Endodermal cell (in vitro differentiated cells): ENCODE data around the gene PALLD. TPM values are rescaled to one million over a fixed set of nuclear protein-coding genes. Genes with fewer than 3 reads are reported as not detected.

Source experiments
- DNase-seq: peaks from one replicate; pipeline ENCODE4 v3.0.0-alpha.2; 2017
- H3K27ac ChIP-seq: 2 replicates; pipeline ENCODE4 v1.5.1; 2013; ENCODE audit warnings: mild to moderate bottlenecking, low read depth, low read length, moderate library complexity
- H3K27me3 ChIP-seq: 2 replicates; pipeline ENCODE4 v1.6.1; 2013; ENCODE audit warnings: mild to moderate bottlenecking, low read length, moderate library complexity; ENCODE audit not compliant: insufficient read depth, control insufficient read depth, poor library complexity, severe bottlenecking
- H3K36me3 ChIP-seq: 2 replicates; pipeline ENCODE4 v1.7.0; 2013; ENCODE audit warnings: mild to moderate bottlenecking, low read length, moderate library complexity; ENCODE audit not compliant: control insufficient read depth, insufficient read depth
- H3K4me1 ChIP-seq: one replicate; pipeline ENCODE4 v1.7.0; 2013; ENCODE audit warnings: low read length; ENCODE audit not compliant: control insufficient read depth, insufficient read depth
- H3K4me3 ChIP-seq: 2 replicates; pipeline ENCODE4 v1.5.1; 2013; ENCODE audit warnings: mild to moderate bottlenecking, low read length, moderate library complexity
- H3K9ac ChIP-seq: 2 replicates; pipeline ENCODE4 v1.6.1; 2013; ENCODE audit warnings: mild to moderate bottlenecking, low read length, moderate library complexity; ENCODE audit not compliant: poor library complexity, severe bottlenecking; ENCODE audit errors: extremely low read depth
- H3K9me3 ChIP-seq: 2 replicates; pipeline ENCODE4 v1.6.1; 2013; ENCODE audit warnings: mild to moderate bottlenecking, low read length, moderate library complexity; ENCODE audit not compliant: control insufficient read depth
- H3K27ac Mint-ChIP-seq: 2 replicates; pipeline ENCODE4 v1.8.0; 2020; ENCODE audit warnings: mixed read lengths
- H3K27me3 Mint-ChIP-seq: 2 replicates; pipeline ENCODE4 v1.8.0; 2021; ENCODE audit warnings: mild to moderate bottlenecking, mixed read lengths; ENCODE audit not compliant: insufficient read depth
- H3K36me3 Mint-ChIP-seq: 2 replicates; pipeline ENCODE4 v1.8.0; 2020; ENCODE audit warnings: low read depth, mixed read lengths
- H3K4me1 Mint-ChIP-seq: 2 replicates; pipeline ENCODE4 v1.8.0; 2020; ENCODE audit warnings: mixed read lengths
- H3K4me3 Mint-ChIP-seq: 2 replicates; pipeline ENCODE4 v1.8.0; 2020; ENCODE audit warnings: mild to moderate bottlenecking, moderate library complexity, mixed read lengths
- H3K9me3 Mint-ChIP-seq: 2 replicates; pipeline ENCODE4 v1.8.0; 2020; ENCODE audit warnings: mild to moderate bottlenecking, mixed read lengths
- WGBS, 2 experiments: methylation state at CpG; one replicate each; pipeline versions ENCODE4 v1.1.5 to v1.1.7; 2013; ENCODE audit warnings: missing lambda C conversion rate in 2 of 2, mixed read lengths in 1 of 2; ENCODE audit not compliant: insufficient coverage in 1 of 2, insufficient read length in 1 of 2; 5-methylcytosine and 5-hydroxymethylcytosine counted together
- total RNA-seq, 2 donors: library from RNA; stranded (reverse); fragmentation: NEBNext Ultra II Directional in 1 of 2; extraction: Animal tissue kit (Norgen Biotek cat#: 25700) in 1 of 2; gene quantifications; 2 replicates in 1 of 2; 3 replicates in 1 of 2; pipeline ENCODE4 v1.2.1, GENCODE V29; 2021
- TF ChIP-seq, protein P1 (sequence below): fragments of 200-600 bp; sonication (generic); conservative IDR thresholded peaks from 2 replicates; pipeline ENCODE4 v1.5.0; 2021; ENCODE audit warnings: antibody characterized with exemption, mild to moderate bottlenecking

The PALLD gene
- total RNA-seq, 2 donors from 2014 or later = 51.8 to 86.7 TPM

DNA sequence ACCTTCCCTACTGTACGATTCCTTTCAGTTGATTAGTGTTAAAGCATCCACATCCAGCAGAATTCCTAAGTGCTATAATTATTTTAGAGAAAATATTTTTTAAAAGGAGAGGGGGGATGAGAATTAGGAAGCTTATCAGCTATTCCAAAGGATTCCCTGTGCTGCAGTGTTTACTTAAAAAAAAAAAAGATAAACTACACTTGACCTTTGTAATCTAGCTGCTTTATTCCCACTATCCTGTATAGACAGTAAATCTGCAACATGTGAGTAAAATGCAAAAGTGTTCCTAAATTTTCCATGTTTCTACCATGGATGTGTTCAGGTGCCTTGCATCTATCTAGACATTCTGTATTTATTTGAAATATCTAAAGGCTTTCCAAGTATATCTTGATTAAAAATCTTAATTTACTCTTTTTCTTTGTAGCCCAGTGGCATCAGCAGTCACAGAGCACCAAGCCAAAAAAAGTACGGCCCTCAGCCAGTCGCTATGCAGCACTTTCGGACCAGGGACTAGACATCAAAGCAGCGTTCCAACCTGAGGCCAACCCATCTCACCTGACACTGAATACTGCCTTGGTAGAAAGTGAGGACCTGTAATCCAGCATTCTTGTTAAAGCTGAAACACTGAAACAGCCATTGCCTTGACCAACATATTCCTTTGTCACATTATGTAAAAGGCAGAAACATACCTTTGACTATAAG lies 429.1 kb downstream of the PALLD start:
- Histone ChIP-seq H3K9ac (no peak overlapping the region), H3K4me1 (no peaks in the 10 kb centered on the region), H3K4me3 (no peak overlapping the region), H3K36me3 (peaks cover 94% of the 10 kb centered on the region), H3K27me3 (no peaks in the 10 kb centered on the region), H3K27ac (no peak overlapping the region), H3K9me3 (no peaks in the 10 kb centered on the region)
- Mint-ChIP-seq H3K27me3 (no peaks in the 10 kb centered on the region), H3K4me3 (no peak overlapping the region), H3K36me3 (peaks cover 55% of the 10 kb centered on the region), H3K4me1 (peaks cover 4% of the 10 kb centered on the region), H3K27ac (no peak overlapping the region), H3K9me3 (no peaks in the 10 kb centered on the region)
- no peak for DNase-seq
- TF ChIP-seq, protein P1, sequence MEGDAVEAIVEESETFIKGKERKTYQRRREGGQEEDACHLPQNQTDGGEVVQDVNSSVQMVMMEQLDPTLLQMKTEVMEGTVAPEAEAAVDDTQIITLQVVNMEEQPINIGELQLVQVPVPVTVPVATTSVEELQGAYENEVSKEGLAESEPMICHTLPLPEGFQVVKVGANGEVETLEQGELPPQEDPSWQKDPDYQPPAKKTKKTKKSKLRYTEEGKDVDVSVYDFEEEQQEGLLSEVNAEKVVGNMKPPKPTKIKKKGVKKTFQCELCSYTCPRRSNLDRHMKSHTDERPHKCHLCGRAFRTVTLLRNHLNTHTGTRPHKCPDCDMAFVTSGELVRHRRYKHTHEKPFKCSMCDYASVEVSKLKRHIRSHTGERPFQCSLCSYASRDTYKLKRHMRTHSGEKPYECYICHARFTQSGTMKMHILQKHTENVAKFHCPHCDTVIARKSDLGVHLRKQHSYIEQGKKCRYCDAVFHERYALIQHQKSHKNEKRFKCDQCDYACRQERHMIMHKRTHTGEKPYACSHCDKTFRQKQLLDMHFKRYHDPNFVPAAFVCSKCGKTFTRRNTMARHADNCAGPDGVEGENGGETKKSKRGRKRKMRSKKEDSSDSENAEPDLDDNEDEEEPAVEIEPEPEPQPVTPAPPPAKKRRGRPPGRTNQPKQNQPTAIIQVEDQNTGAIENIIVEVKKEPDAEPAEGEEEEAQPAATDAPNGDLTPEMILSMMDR = no peak
- WGBS, 2 experiments = 97 to 100% methylated on average over 4 to 5 of the region's 5 CpGs

DNA sequence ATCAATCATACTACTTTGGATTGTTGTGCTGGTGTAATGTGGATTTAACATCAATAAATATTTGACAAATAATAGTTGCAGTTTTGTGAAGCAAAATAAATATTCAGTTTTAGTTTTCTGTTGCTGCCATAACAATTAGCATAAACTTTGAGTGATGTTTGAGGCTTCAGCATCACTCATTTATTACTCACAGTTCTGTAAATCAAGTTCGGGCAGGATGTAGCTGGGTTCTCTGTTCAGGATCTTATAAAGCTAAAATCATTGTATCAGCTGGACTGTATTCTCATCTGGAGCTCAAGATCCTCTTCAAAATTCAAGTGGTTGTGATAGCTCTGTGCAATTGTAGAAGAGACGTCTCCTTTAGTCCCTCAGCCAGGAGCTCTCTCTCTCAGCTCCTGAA lies 431.5 kb downstream of the PALLD start:
- Histone ChIP-seq H3K4me3 (no peak overlapping the region), H3K4me1 (no peaks in the 10 kb centered on the region), H3K27ac (no peak overlapping the region), H3K9ac (no peak overlapping the region), H3K36me3 (peaks cover 75% of the 10 kb centered on the region), H3K27me3 (no peaks in the 10 kb centered on the region), H3K9me3 (peaks cover 22% of the 10 kb centered on the region)
- Mint-ChIP-seq H3K4me1 (peaks cover 4% of the 10 kb centered on the region), H3K27me3 (no peaks in the 10 kb centered on the region), H3K27ac (no peak overlapping the region), H3K36me3 (peaks cover 49% of the 10 kb centered on the region), H3K4me3 (no peak overlapping the region), H3K9me3 (peaks cover 11% of the 10 kb centered on the region)
- TF ChIP-seq, protein P1 = no peak
- 97 to 100% methylated on average over 2 of the region's 2 CpGs for WGBS, 2 experiments
- no peak for DNase-seq

DNA sequence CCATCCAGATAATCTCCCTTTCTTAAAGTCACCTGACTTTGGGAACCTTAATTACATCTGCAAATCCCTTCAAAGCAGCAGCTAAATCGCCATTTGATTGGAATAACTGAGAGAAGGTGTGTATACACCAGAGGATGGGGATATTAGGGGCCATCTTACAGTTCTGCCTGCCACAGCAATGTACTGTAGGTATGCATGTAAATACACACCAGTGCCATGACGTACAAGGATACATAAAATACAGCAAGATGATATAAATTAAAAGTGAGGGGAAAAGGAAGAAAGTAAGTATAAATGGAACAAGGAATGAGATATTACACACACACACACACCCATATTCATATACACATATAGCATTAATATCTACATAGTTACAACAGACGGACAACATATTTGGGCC lies 432.0 kb downstream of the PALLD start:
- H3K4me1 ChIP-seq = no peaks in the 10 kb centered on the region
- no peaks in the 10 kb centered on the region for H3K27me3 ChIP-seq
- H3K4me1 Mint-ChIP-seq = peaks cover 2% of the 10 kb centered on the region
- H3K9ac ChIP-seq = no peak overlapping the region
- H3K27ac Mint-ChIP-seq = no peak overlapping the region
- 95 to 100% methylated on average over 2 of the region's 3 CpGs for WGBS, 2 experiments
- no peak overlapping the region for H3K4me3 ChIP-seq
- no peak for DNase-seq
- peaks cover 47% of the 10 kb centered on the region for H3K36me3 Mint-ChIP-seq
- no peak overlapping the region for H3K27ac ChIP-seq
- no peak overlapping the region for H3K4me3 Mint-ChIP-seq
- no peaks in the 10 kb centered on the region for H3K27me3 Mint-ChIP-seq
- TF ChIP-seq, protein P1 = no peak
- peaks cover 71% of the 10 kb centered on the region for H3K36me3 ChIP-seq
- peaks cover 26% of the 10 kb centered on the region for H3K9me3 ChIP-seq
- H3K9me3 Mint-ChIP-seq = peaks cover 13% of the 10 kb centered on the region
